Measurements from ENCODE around the gene MPZL2. TPM values are rescaled to one million over a fixed set of nuclear protein-coding genes. Genes with fewer than 3 reads are reported as not detected.

MPZL2 gene
- total RNA-seq, 1 experiment from 2014 or later, result 0.79 TPM

DNA sequence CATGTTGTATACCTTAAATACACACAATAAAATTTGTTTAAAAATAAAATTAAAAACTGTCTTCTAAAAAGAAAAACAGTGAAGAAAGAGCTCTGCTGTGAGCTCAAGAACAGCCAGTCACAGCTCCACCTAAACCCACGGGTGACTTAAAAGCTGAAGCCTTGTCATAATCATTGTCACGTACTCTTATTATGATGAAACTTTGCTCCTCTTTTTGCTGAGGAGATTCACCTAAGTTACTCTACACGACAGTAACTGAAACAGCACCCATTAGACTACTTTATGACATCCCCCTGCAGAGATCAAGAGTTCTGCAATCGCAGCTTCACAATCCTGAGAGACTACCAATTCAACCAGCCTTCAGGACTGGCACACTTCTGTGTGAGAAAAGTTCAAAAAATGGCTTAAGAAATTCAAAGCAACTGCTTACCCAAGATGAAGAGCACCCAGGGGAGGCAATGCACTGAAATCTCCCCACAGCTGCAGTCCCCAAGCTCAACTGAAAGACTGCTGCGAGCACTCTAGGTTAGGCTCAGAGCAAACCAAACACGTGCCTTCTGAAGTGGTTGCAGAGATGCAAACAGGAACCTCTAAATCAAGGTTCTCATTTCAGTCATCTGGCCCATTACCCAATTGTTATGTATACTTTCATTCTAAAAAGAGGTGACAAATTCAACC lies 39.4 kb downstream of the MPZL2 start, which contains the start of gene JAML:
TSS of gene JAML (minus strand) at position 501 of the 678 bp plus-strand sequence. CDS start 10,145 bp downstream, outside the sequence.
- DNase-seq (ENCODE audit: extremely low read depth, low read depth), result no peak

GRCh38 chr11:118223992-118224391 lies 40.1 kb downstream of the MPZL2 start:
- DNase-seq (ENCODE audit: extremely low read depth, low read depth), result no peak

DNA sequence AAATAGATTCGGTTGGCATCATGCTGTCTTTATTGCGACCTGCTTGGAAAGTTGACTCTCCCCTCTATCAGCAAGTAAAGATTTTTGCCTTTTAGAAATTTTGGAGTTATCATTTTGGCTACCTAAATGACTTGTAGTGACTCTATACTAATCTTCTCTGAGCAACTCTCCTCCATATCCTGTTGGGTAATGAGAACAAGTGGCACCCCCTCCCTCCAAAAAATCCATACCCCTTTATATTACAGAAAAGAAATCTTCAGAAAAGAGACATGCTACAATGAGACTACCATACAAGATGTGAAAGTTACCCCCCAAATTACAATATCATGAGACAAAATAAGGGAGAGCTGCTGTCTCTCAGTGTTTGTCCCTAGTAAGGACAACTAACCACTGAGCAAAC lies 40.5 kb downstream of the MPZL2 start:
- DNase-seq (ENCODE audit: extremely low read depth, low read depth), result no peak

DNA sequence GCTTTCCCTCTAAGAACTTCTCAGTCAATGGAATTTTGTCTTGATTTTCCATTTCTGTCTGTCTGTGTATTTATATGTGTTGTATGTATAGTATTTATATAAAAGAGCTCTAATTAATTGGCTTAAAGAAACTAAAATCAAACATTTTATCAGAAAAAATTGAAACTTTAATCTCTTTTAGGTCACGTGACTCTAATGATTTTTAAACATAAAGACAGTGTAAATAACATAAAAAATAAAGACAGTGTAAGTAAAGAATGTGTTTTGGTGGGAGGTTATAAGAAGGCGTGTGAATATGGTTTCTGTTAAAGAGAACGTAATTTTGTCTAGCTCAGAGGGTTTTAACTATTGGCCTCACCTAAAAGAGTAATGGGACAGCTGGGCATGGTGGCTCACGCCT lies 41.7 kb downstream of the MPZL2 start:
- no peak for DNase-seq (ENCODE audit: extremely low read depth, low read depth)

DNA sequence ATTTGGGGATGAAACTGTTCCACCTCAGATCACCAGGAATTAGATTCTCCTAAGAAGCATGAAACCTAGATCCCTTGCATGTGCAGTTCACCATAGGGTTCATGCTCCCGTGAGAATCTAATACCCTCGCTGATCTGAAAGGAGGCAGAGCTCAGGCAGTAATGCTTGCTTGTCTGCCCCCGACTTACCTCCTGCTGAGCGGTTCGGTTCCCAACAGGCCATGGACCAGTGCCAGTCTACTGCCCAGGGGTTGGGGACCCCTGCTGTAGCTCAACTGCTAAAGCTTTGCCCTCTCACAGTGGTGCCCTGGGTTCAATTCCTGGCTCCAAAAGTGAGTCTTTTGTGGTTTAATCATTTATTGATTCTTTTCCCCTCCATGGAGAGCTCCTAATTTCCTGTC lies 42.7 kb downstream of the MPZL2 start:
- DNase-seq (ENCODE audit: extremely low read depth, low read depth), result no peak

GRCh38 chr11:118219732-118220131 lies 44.4 kb downstream of the MPZL2 start:
- no peak for DNase-seq (ENCODE audit: extremely low read depth, low read depth)

- DNase-seq (ENCODE audit: extremely low read depth, low read depth), result no peak
Observed at GRCh38 chr11:118219244-118219643, 44.9 kb downstream of the MPZL2 start.

DNA sequence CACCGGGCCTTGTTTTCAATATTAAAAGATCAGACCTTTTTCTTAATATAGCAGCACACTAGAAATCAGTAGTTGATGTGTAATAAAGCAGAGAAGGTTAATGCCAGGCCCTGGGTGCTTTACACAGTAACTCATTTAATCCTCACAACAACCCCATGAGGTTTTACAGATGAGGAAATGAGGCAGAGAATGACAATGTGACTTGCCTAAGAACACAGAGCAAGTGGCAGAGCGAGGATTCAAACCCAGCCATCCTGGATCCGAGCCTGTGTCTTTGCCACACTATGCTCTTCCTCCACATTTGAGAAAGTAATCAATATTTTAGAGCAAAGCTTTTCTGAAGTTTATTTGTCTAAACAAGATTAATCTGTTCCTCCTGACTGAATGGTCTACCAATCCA lies 46.5 kb downstream of the MPZL2 start:
- DNase-seq (ENCODE audit: extremely low read depth, low read depth), result no peak

- no peak for DNase-seq (ENCODE audit: extremely low read depth, low read depth)
Observed at GRCh38 chr11:118216621-118217481, 47.2 kb downstream of the MPZL2 start.

GRCh38 chr11:118215765-118216164 lies 48.3 kb downstream of the MPZL2 start:
- DNase-seq (ENCODE audit: extremely low read depth, low read depth), result no peak

- no peak for DNase-seq (ENCODE audit: extremely low read depth, low read depth)
Observed at GRCh38 chr11:118215262-118215661, 48.8 kb downstream of the MPZL2 start.

GRCh38 chr11:118214210-118214914 lies 49.7 kb downstream of the MPZL2 start:
- no peak for DNase-seq (ENCODE audit: extremely low read depth, low read depth)

GRCh38 chr11:118213781-118214180 lies 50.3 kb downstream of the MPZL2 start:
- no peak for DNase-seq (ENCODE audit: extremely low read depth, low read depth)

DNA sequence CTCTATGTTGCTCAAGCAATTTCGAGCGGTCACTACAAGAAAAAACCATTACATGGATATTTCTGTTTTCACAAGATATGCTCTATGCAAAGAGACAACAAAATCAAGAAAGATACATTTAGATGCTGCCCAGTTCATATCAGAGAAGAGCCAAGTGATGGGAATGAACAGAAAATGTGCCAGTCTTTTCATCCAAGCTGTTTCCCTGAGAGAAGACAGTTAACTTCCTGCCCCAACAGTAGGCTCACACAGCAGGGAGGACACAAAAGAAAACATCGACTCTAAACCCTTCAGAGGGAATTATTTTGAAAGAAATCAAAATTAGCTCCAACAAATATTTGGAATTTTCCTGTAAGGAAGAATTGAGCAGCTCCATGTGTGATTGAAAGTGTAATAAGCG lies 50.9 kb downstream of the MPZL2 start:
- DNase-seq (ENCODE audit: extremely low read depth, low read depth), result no peak

GRCh38 chr11:118212781-118213191 lies 51.3 kb downstream of the MPZL2 start:
- DNase-seq (ENCODE audit: extremely low read depth, low read depth), result no peak

GRCh38 chr11:118212131-118212725 lies 51.9 kb downstream of the MPZL2 start:
- no peak for DNase-seq (ENCODE audit: extremely low read depth, low read depth)

DNA sequence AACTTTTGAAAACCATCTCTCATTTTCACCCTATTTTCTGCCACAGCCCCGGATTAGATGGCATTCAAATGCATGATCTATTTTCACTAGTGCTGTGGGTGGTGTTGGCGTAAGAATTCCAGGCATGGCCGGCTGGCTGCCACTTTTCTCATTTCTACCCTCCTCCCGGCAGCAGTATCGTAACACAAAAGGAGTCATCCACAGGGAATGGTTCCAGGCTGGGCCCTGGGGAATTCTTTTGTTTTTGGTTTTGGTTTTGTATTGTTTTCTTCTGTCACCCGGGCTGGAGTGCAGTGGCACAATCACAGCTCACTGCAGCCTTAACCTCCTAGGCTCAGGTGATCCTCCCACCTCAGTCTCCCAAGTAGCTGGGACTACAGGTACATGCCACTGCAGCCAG lies 53.1 kb downstream of the MPZL2 start:
- no peak for DNase-seq (ENCODE audit: extremely low read depth, low read depth)

GRCh38 chr11:118210323-118210722 lies 53.8 kb downstream of the MPZL2 start:
- DNase-seq (ENCODE audit: extremely low read depth, low read depth), result no peak

GRCh38 chr11:118209033-118209432 lies 55.1 kb downstream of the MPZL2 start:
- DNase-seq (ENCODE audit: extremely low read depth, low read depth), result no peak

DNA sequence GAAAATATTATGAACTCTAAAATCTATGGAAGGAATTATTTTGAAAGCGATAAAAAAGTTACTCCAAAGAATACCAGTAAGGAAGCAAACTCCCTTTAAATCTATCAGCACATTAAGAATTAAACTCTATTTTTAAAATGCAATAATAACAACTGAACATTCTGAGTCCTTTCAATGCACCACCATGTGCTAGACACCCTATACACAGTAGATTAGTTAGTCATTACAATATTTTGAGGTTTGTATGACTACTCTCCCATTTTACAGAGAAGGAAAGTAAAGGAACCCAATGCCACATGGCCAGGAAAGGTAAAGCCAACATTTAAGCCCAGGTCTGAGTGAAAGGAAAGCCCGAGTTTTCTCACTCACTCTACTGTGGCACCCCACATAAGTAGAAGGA lies 57.0 kb downstream of the MPZL2 start:
- no peak for DNase-seq (ENCODE audit: extremely low read depth, low read depth)
